ENCODE measurements around the gene BTNL3. TPM values are rescaled to one million over a fixed set of nuclear protein-coding genes. Genes with fewer than 3 reads are reported as not detected.
A peak's percentile ranks its signal among the peaks of the same experiment; 100 is the strongest.

BTNL3 gene
- total RNA-seq, 2 experiments from 2014 or later: not detected

GRCh38 chr5:181050016-181050415 lies 61.4 kb downstream of the BTNL3 start:
- H3K4me1 Mint-ChIP-seq (ENCODE audit: low read depth): peaks cover 20% of the 10 kb centered on the region
- peaks cover 16% of the 10 kb centered on the region for H3K4me1 ChIP-seq (ENCODE audit: insufficient read depth, low read length)
- no peaks in the 10 kb centered on the region for H3K36me3 Mint-ChIP-seq (ENCODE audit: low read depth)
- intact Hi-C loops (cut with DNase I, micrococcal nuclease): no loop called here
- TF ChIP-seq CTCF (IDR thresholded peaks at IDR 0.05): no peak
- H3K4me3 ChIP-seq (ENCODE audit: low read length): no peak overlapping the region
- ChIA-PET POLR2A (no interaction called here), CTCF (no interaction called here)
- no peaks in the 10 kb centered on the region for H3K9me3 Mint-ChIP-seq
- peaks cover 54% of the 10 kb centered on the region for H3K27me3 Mint-ChIP-seq
- H3K27me3 ChIP-seq (ENCODE audit: control insufficient read depth in 1 of 2, insufficient read depth in 2 of 2, low read length in 2 of 2): peaks cover 66 to 83% of the 10 kb centered on the region in 2 experiments
- no peak overlapping the region for H3K4me3 Mint-ChIP-seq
- DNase-seq: no peak
- no peak overlapping the region for H3K27ac ChIP-seq (ENCODE audit: low read depth in 1 of 2, low read length in 2 of 2)
- ATAC-seq (ENCODE audit: poor library complexity): no peak
- H3K36me3 ChIP-seq (ENCODE audit: insufficient read depth, low read length): no peaks in the 10 kb centered on the region
- H3K27ac Mint-ChIP-seq: no peak overlapping the region
- H3K9me3 ChIP-seq (ENCODE audit: control insufficient read depth in 1 of 2, insufficient read depth in 1 of 2, low read length in 2 of 2): peaks cover 0 to 24% of the 10 kb centered on the region in 2 experiments

GRCh38 chr5:181051841-181052671 lies 63.4 kb downstream of the BTNL3 start:
- H3K27ac Mint-ChIP-seq: no peak overlapping the region
- H3K36me3 ChIP-seq (ENCODE audit: insufficient read depth, low read length): no peaks in the 10 kb centered on the region
- H3K4me1 Mint-ChIP-seq (ENCODE audit: low read depth): peaks cover 20% of the 10 kb centered on the region
- H3K36me3 Mint-ChIP-seq (ENCODE audit: low read depth): no peaks in the 10 kb centered on the region
- ATAC-seq (ENCODE audit: poor library complexity) (no peak), DNase-seq (no peak)
- peaks cover 73% of the 10 kb centered on the region for H3K27me3 Mint-ChIP-seq
- H3K4me3 Mint-ChIP-seq: peak overlapping the region; percentile 84
- H3K4me3 ChIP-seq (ENCODE audit: low read length): no peak overlapping the region
- no peak for TF ChIP-seq CTCF (IDR thresholded peaks at IDR 0.05)
- CTCF ChIA-PET: no interaction called here
- no peak overlapping the region for H3K27ac ChIP-seq (ENCODE audit: low read depth in 1 of 2, low read length in 2 of 2)
- intact Hi-C loops (cut with DNase I, micrococcal nuclease): no loop called here
- peaks cover 16% of the 10 kb centered on the region for H3K4me1 ChIP-seq (ENCODE audit: insufficient read depth, low read length)
- peaks cover 71 to 86% of the 10 kb centered on the region in 2 experiments for H3K27me3 ChIP-seq (ENCODE audit: control insufficient read depth in 1 of 2, insufficient read depth in 2 of 2, low read length in 2 of 2)
- peaks cover 0 to 20% of the 10 kb centered on the region in 2 experiments for H3K9me3 ChIP-seq (ENCODE audit: control insufficient read depth in 1 of 2, insufficient read depth in 1 of 2, low read length in 2 of 2)
- POLR2A ChIA-PET: no interaction called here
- H3K9me3 Mint-ChIP-seq: no peaks in the 10 kb centered on the region

GRCh38 chr5:181052672-181053487 lies 64.2 kb downstream of the BTNL3 start:
- peaks cover 20% of the 10 kb centered on the region for H3K4me1 Mint-ChIP-seq (ENCODE audit: low read depth)
- H3K4me3 ChIP-seq (ENCODE audit: low read length): peak overlapping the region; percentile 31
- intact Hi-C loops (cut with DNase I, micrococcal nuclease): no loop called here
- peaks cover 0 to 17% of the 10 kb centered on the region in 2 experiments for H3K9me3 ChIP-seq (ENCODE audit: control insufficient read depth in 1 of 2, insufficient read depth in 1 of 2, low read length in 2 of 2)
- H3K27ac Mint-ChIP-seq: no peak overlapping the region
- H3K9me3 Mint-ChIP-seq: no peaks in the 10 kb centered on the region
- H3K27ac ChIP-seq (ENCODE audit: low read depth in 1 of 2, low read length in 2 of 2): no peak overlapping the region
- peaks cover 16% of the 10 kb centered on the region for H3K4me1 ChIP-seq (ENCODE audit: insufficient read depth, low read length)
- H3K36me3 Mint-ChIP-seq (ENCODE audit: low read depth): no peaks in the 10 kb centered on the region
- ChIA-PET CTCF (no interaction called here), POLR2A (no interaction called here)
- H3K4me3 Mint-ChIP-seq: peak overlapping the region; percentile 84
- no peak for TF ChIP-seq CTCF (IDR thresholded peaks at IDR 0.05)
- peak; percentile 21 for ATAC-seq (ENCODE audit: poor library complexity)
- peaks cover 66 to 86% of the 10 kb centered on the region in 2 experiments for H3K27me3 ChIP-seq (ENCODE audit: control insufficient read depth in 1 of 2, insufficient read depth in 2 of 2, low read length in 2 of 2)
- peaks cover 81% of the 10 kb centered on the region for H3K27me3 Mint-ChIP-seq
- peak in 2 of 14 experiments; percentile 24 to 31 for DNase-seq
- no peaks in the 10 kb centered on the region for H3K36me3 ChIP-seq (ENCODE audit: insufficient read depth, low read length)
